Epithelial cell of esophagus (primary cell): ENCODE results near the gene NEURL1.
"Not testable (repeated sequence)": the region's sequence is repeated elsewhere in the genome, so short reads cannot be mapped to it uniquely, and the experiment has no call there.

ENCODE experiments used
- DNase-seq: peaks from one replicate; pipeline ENCODE4 v3.0.0; 2010; ENCODE audit warnings: low read depth
- H3K4me3 ChIP-seq: 2 replicates; pipeline ENCODE4 v1.5.1; 2011; ENCODE audit warnings: mild to moderate bottlenecking, low read length, control low read depth
- TF ChIP-seq, protein P1 (sequence below): IDR thresholded peaks from 2 replicates; pipeline ENCODE4 v1.5.1; 2011; ENCODE audit warnings: low read depth, mild to moderate bottlenecking, low read length, control low read depth, inconsistent platforms; ENCODE audit not compliant: insufficient read depth; ENCODE audit errors: missing control alignments

Gene NEURL1

DNA sequence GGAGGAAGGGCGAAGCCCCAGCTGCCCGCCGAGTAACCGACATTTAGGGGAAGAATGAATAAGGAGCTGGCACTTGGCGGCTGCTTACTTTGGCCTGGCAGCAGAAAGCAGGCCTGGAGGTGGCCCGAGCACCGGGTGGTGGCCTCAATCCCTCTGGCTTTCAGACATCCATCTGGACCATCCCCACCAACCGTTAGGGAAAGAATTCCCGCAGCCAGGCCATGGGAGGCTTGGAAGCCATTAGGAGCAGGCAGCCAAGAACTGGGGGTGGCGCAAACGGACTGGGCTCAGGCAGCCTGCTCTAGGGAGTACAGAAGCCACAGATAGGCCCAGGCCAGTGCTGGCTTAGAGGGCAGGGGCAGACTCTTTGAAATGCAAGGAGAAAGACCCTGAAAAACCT is 132.7 kb downstream of the NEURL1 start:
- no peak for DNase-seq
- TF ChIP-seq, protein P1, sequence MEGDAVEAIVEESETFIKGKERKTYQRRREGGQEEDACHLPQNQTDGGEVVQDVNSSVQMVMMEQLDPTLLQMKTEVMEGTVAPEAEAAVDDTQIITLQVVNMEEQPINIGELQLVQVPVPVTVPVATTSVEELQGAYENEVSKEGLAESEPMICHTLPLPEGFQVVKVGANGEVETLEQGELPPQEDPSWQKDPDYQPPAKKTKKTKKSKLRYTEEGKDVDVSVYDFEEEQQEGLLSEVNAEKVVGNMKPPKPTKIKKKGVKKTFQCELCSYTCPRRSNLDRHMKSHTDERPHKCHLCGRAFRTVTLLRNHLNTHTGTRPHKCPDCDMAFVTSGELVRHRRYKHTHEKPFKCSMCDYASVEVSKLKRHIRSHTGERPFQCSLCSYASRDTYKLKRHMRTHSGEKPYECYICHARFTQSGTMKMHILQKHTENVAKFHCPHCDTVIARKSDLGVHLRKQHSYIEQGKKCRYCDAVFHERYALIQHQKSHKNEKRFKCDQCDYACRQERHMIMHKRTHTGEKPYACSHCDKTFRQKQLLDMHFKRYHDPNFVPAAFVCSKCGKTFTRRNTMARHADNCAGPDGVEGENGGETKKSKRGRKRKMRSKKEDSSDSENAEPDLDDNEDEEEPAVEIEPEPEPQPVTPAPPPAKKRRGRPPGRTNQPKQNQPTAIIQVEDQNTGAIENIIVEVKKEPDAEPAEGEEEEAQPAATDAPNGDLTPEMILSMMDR = no peak
- no peak overlapping the region for H3K4me3 ChIP-seq

GRCh38 chr10:103627111-103627892 is 133.8 kb downstream of the NEURL1 start:
- TF ChIP-seq, protein P1 = no peak
- DNase-seq = no peak
- H3K4me3 ChIP-seq = no peak overlapping the region

DNA sequence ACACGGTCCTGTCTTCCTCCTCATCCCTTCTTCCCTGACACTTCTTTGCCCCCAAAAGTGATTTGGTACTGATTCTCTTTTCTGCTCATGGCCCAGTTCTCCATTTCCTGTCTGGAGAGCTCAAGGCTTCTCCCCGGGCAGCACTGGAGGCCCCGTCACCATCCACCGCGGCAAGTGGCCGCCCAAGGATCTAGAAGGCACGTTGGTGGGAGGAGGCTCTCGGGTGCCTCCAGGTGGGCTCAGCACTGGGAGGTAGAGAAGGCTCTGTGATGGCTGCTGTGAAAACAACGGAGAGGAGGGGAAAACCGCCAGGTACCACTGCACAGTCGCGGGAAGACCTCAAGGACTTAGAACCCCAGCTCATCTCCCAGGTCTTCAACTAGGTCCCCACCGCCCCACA is 134.4 kb downstream of the NEURL1 start:
- TF ChIP-seq, protein P1 = no peak
- no peak for DNase-seq
- no peak overlapping the region for H3K4me3 ChIP-seq

DNA sequence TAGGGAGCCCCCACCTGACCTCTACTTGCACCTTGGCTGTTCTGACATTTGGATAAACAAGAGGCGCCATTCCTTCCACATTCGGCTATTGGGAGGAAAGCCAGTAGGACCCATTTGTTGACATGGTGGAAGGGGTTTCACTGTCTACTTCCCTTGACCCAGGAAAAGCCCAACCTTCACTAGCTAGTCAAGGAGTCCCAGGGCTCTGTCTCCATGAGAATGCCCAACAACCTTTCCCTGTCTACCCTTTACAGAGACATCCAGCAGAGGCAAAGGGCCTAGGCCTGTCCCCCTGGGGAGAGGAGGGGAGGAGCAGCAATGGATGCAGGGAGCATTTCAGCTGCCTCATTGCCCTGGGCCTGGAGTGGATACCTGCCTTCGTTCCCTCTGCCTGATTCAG is 136.1 kb downstream of the NEURL1 start:
- no peak overlapping the region for H3K4me3 ChIP-seq
- TF ChIP-seq, protein P1 = no peak
- DNase-seq = no peak

DNA sequence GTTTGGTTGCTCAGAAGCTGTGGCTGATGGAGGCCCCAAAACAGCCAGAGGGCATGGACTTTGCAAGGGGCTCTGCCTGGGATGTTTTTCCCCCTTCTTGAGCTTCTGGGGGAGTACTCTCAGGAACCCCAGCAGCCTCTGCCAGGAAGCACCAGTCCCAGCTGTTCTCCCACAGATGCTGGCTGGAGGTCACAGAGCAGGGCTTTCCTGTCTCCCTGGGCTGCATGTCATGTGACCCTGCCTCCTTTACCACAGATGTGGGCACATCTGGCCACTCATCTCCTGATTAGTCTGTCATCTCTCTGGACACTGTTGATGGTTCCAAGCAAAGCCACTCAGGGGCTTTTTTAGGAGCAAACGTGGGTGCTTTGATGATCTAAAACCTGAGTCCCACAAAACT is 136.7 kb downstream of the NEURL1 start:
- H3K4me3 ChIP-seq = no peak overlapping the region
- no peak for DNase-seq
- TF ChIP-seq, protein P1 = no peak

- DNase-seq = no peak
- no peak overlapping the region for H3K4me3 ChIP-seq
- TF ChIP-seq, protein P1 = no peak
These were observed 138.7 kb downstream of the NEURL1 start for GRCh38 chr10:103632247-103632642.

DNA sequence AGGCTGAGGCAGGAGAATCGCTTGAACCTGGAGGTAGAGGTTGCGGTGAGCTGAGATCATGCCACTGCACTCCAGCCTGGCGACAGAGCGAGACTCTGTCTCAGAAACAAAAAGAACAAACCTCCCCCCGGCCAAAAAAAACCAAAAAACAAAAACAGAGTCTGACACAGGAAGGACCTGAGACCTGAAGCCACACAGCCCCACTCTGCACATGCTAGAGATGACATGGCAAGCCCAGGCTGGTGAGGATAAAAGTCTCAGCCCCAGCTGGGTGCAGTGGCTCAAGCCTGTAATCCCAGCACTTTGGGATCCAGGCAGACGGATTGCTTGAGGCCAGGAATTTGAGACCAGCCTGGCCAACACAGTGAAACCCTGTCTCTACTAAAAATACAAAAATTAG is 139.4 kb downstream of the NEURL1 start:
- H3K4me3 ChIP-seq, DNase-seq: not testable (repeated sequence)
